NT2/D1 (cell line): ENCODE measurements around the gene EFCAB9.

Experiments used
- DNase-seq: peaks from one replicate; pipeline ENCODE4 v3.0.0-alpha.2; 2011; ENCODE audit warnings: low read depth, low spot score
- H3K27me3 ChIP-seq: 2 replicates; pipeline ENCODE4 v1.6.0; 2011; ENCODE audit warnings: mild to moderate bottlenecking; ENCODE audit not compliant: insufficient read length, insufficient read depth
- H3K36me3 ChIP-seq: 2 replicates; pipeline ENCODE4 v1.6.1; 2011; ENCODE audit warnings: mild to moderate bottlenecking, low read length, mixed read lengths; ENCODE audit not compliant: insufficient read depth, insufficient read length
- H3K4me1 ChIP-seq: 2 replicates; pipeline ENCODE4 v1.5.1; 2011; ENCODE audit not compliant: insufficient read depth, insufficient read length
- H3K4me3 ChIP-seq: 2 replicates; pipeline ENCODE4 v1.5.1; 2011; ENCODE audit warnings: low read depth; ENCODE audit not compliant: insufficient read length
- H3K9ac ChIP-seq: 2 replicates; pipeline ENCODE4 v1.6.0; 2011; ENCODE audit warnings: low read depth; ENCODE audit not compliant: insufficient read length
- H3K9me3 ChIP-seq: 2 replicates; pipeline ENCODE4 v1.5.1; 2011; ENCODE audit warnings: mild to moderate bottlenecking, low read length; ENCODE audit not compliant: insufficient read depth
- SUZ12 ChIP-seq: IDR thresholded peaks from 2 replicates; pipeline ENCODE4 v1.6.1; 2011; ENCODE audit not compliant: insufficient read length, insufficient read depth; ENCODE audit errors: extremely low read depth
- YY1 ChIP-seq: IDR thresholded peaks from 2 replicates; pipeline ENCODE4 v1.6.1; 2011; ENCODE audit not compliant: insufficient read length, insufficient read depth
- ZNF274 ChIP-seq: IDR thresholded peaks from 2 replicates; pipeline ENCODE4 v1.6.1; 2011; ENCODE audit warnings: mild to moderate bottlenecking, low read depth, low read length

EFCAB9 gene

DNA sequence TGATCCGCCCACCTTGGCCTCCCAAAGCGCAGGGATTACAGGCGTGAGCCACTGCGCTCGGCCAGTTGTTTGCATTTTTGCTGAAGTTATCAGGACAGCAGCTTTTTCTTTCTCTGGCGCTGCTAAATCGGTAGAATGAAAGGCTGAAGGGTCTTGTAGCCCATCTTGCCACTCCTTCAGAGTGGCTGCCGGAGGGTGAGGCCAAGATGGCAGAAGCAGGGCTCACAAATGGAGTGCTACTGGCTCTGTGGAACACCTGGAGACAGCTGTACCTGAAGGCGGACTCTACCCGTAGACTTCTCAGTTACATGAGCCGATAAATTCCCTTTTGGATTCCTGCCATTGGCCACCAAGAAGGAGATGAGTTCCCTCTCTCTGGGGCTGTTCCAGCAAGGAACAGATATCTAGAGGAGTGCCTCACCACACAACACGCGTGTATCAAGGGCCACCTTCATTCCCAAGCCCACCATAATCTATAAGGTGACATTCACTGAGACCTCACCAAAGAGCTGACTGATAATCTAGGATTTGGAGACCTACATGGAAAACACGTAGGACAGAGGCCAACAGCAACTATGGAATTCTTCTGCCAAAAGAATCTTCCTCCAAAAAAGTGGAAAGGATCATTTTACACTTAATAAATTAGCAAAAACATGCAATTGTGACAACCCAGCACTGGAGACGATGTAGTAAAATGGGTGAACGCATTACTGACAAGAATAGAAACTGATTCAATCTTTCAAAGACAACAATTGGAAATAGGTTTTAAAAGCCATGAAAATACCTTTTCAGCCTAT, 27.7 kb upstream of the EFCAB9 start:
- DNase-seq: no peak
- no peaks in the 10 kb centered on the region for H3K9me3 ChIP-seq
- H3K4me3 ChIP-seq: no peak overlapping the region
- no peaks in the 10 kb centered on the region for H3K27me3 ChIP-seq
- H3K4me1 ChIP-seq: peaks cover 18% of the 10 kb centered on the region
- peaks cover 11% of the 10 kb centered on the region for H3K36me3 ChIP-seq
- TF ChIP-seq ZNF274: no peak
- TF ChIP-seq SUZ12: no peak
- no peak for TF ChIP-seq YY1
- no peak overlapping the region for H3K9ac ChIP-seq

DNA sequence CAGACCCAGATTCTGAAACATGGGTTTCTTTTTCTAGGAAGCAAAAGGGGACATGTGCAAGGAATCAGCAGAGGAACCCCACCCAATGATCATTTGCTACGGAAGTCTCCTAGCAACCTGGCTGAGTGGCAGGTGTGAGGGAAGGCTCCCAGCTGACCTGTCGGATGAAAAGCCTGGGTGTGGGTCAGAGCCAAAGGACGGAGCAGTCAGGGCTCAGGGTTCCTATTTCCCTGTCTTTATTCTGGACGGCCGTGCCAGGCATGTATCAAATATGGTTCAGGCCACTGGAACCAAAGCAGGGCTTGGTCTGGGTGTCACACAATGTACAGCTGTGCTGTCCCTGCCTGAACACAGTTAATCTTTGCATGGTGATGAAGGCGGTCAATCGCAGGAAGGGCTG, 26.1 kb upstream of the EFCAB9 start:
- TF ChIP-seq ZNF274 (no peak), YY1 (no peak)
- Histone ChIP-seq H3K36me3 (peaks cover 11% of the 10 kb centered on the region), H3K9ac (no peak overlapping the region), H3K4me1 (peaks cover 16% of the 10 kb centered on the region), H3K27me3 (no peaks in the 10 kb centered on the region), H3K4me3 (no peak overlapping the region), H3K9me3 (no peaks in the 10 kb centered on the region)
- DNase-seq: no peak

DNA sequence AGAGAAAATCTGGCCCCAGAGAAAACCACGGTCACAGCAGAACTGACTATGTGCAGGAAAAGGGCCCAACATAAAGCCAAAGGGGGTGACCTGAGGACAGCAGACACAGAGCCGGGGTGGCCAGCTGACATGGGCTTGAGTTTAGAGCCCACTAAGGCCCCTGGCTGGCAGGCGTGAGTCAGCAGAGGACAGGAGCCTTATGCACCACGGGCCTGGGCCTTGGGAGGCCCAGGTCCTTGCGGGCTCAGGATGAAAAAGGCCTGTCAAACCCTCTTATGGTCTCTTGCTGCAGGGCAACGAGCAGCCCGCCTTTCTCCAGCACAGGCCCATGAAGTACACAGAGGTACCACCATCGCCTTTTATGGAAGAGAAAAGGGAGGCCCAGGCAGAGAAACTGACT, 25.7 kb upstream of the EFCAB9 start:
- H3K9ac ChIP-seq: no peak overlapping the region
- H3K27me3 ChIP-seq: no peaks in the 10 kb centered on the region
- no peak overlapping the region for H3K4me3 ChIP-seq
- no peak for TF ChIP-seq SUZ12
- TF ChIP-seq ZNF274: no peak
- no peak for TF ChIP-seq YY1
- peaks cover 17% of the 10 kb centered on the region for H3K4me1 ChIP-seq
- DNase-seq: no peak
- H3K36me3 ChIP-seq: peaks cover 11% of the 10 kb centered on the region
- no peaks in the 10 kb centered on the region for H3K9me3 ChIP-seq

DNA sequence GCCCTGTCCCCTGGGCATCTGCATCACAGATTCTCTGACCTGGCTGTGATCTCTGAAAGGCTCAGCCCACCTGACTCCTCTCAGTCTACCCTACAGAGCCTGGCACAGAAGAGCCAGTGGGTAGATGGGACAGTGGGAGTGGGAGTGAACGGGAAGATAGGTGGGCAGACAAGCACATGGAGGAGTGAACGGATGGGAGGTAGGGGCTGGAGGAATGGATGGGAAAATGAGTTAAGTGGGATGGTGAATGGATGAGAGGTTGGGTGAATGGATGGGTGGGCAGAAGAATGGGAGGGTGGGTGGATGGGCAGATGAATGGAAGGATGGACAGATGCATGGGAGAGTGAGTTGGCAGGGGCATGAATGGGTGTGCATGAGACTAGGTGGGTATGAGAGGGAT, 24.8 kb upstream of the EFCAB9 start:
- H3K27me3 ChIP-seq: no peaks in the 10 kb centered on the region
- no peak overlapping the region for H3K4me3 ChIP-seq
- DNase-seq: no peak
- TF ChIP-seq ZNF274: no peak
- no peak for TF ChIP-seq YY1
- no peak for TF ChIP-seq SUZ12
- peaks cover 15% of the 10 kb centered on the region for H3K4me1 ChIP-seq
- peaks cover 11% of the 10 kb centered on the region for H3K36me3 ChIP-seq
- no peak overlapping the region for H3K9ac ChIP-seq
- H3K9me3 ChIP-seq: no peaks in the 10 kb centered on the region

DNA sequence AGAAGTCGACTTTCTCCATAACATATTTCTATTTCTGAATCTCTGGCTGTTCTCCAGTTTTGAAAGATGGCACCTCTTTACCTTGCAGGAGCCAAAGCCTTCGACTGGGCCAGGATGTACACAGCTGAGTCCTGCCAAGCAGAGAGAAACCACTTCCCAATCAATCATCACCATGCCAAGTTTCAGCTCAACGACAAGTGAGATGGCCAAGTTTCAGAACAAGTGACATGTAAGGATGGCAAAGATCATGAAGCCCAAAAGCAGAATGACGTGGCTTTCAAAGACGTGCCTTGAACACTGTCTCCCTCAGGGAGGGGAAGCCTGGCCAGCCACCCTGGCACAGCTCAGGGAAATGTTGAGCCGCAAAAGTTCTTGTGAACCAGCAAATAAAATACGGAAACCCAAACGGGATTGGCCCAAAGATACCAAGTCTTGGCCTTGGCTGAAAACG, 23.7 kb upstream of the EFCAB9 start:
- H3K4me1 ChIP-seq: peaks cover 13% of the 10 kb centered on the region
- peaks cover 11% of the 10 kb centered on the region for H3K36me3 ChIP-seq
- TF ChIP-seq SUZ12 (no peak), ZNF274 (no peak), YY1 (no peak)
- H3K27me3 ChIP-seq: no peaks in the 10 kb centered on the region
- no peaks in the 10 kb centered on the region for H3K9me3 ChIP-seq
- no peak overlapping the region for H3K9ac ChIP-seq
- no peak overlapping the region for H3K4me3 ChIP-seq
- no peak for DNase-seq

DNA sequence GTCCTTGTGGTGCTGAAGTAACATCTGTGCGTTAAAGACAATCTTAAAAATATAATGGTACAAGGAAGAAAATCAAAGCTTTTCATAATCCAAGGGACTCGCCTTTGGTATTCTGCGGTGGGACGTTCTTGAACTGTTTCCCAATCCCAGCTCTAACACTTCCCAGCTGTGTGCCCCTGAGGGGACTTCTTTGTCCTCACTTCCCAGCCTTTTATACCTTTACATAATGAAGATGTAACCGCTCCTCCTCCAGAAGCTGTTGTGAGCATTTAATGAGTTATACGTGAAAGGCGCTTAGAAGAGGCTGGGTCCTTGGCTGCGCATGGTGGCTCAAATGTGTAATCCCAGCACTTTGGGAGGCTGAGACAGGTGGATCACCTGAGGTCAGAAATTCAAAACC, 22.9 kb upstream of the EFCAB9 start:
- H3K9me3 ChIP-seq: no peaks in the 10 kb centered on the region
- no peak for DNase-seq
- no peak overlapping the region for H3K4me3 ChIP-seq
- TF ChIP-seq SUZ12: no peak
- TF ChIP-seq YY1: no peak
- TF ChIP-seq ZNF274: no peak
- no peak overlapping the region for H3K9ac ChIP-seq
- peaks cover 13% of the 10 kb centered on the region for H3K4me1 ChIP-seq
- peaks cover 6% of the 10 kb centered on the region for H3K36me3 ChIP-seq
- no peaks in the 10 kb centered on the region for H3K27me3 ChIP-seq

DNA sequence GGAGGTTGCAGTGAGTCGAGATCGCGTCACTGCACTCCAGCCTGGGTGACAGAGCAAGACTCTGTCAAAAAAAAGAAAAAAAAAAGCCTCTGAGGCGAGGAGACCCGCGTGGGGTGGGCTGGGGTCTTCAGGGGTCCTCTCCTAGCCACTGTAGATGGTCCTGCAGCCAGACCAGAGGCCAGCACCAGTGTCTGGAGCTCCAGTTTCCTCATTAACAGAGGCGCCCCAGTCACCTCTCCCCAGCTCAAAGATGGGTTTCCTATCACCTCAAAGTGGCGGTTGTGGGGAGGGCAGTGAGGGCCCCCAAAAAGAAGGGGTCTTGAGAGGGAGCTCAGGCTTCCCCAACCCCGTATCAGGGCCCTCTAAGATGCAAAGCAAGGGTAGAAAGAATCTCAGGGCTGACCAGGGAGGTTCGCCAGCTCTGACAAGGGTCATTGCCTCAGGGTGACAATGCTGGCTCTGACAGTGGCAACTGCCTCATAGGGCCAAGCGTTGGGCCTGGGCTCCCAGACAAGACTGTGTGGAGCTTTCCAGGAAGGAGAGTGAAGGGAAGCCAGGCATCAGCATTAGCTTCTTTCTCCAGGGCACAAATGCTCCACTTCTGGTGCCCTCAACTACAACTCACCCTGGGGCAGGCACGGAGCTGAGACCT, 20.9 kb upstream of the EFCAB9 start:
- no peaks in the 10 kb centered on the region for H3K9me3 ChIP-seq
- no peak for DNase-seq
- peak overlapping the region; percentile 21 for H3K9ac ChIP-seq
- H3K27me3 ChIP-seq: no peaks in the 10 kb centered on the region
- no peak overlapping the region for H3K4me3 ChIP-seq
- peaks cover 3% of the 10 kb centered on the region for H3K36me3 ChIP-seq
- H3K4me1 ChIP-seq: peaks cover 12% of the 10 kb centered on the region
- TF ChIP-seq SUZ12: no peak
